ENCODE results near the gene MTMR2. TPM values are rescaled to one million over a fixed set of nuclear protein-coding genes. Genes with fewer than 3 reads are reported as not detected.

Gene MTMR2
- total and polyA plus RNA-seq, 2 experiments from 2014 or later: 26.6 to 52.6 TPM

- Histone ChIP-seq H3K4me2 (no peak overlapping the region), H3K4me3 (no peak overlapping the region), H3K27ac (ENCODE audit: low read depth) (no peak overlapping the region), H3K79me2 (replicated peaks; ENCODE audit: insufficient read depth) (peaks cover 80% of the 10 kb centered on the region), H4K20me1 (replicated peaks; ENCODE audit: insufficient read depth) (peaks cover 28% of the 10 kb centered on the region; the same call in 1 of the 2 replicates), H2AFZ (no peak overlapping the region), H3K9me2 (ENCODE audit: insufficient read depth) (no peaks in the 10 kb centered on the region), H3K27me3 (ENCODE audit: insufficient read depth) (no peaks in the 10 kb centered on the region), H3F3A (replicated peaks; ENCODE audit: low read depth) (no peaks in the 10 kb centered on the region), H3K4me1 (ENCODE audit: insufficient read depth) (peaks cover 8% of the 10 kb centered on the region), H3K36me3 (ENCODE audit: insufficient read depth) (peaks cover 3% of the 10 kb centered on the region; the same call in 1 of the 2 replicates)
- Mint-ChIP-seq H3K36me3 (ENCODE audit: low read depth) (peaks cover 19% of the 10 kb centered on the region), H3K9me3 (no peaks in the 10 kb centered on the region), H3K4me3 (no peak overlapping the region), H3K27me3 (ENCODE audit: insufficient read depth, low read depth, poor library complexity) (no peaks in the 10 kb centered on the region), H3K27ac (no peak overlapping the region), H3K4me1 (peaks cover 25% of the 10 kb centered on the region)
- TF ChIP-seq REST (IDR thresholded peaks at IDR 0.05; ENCODE audit: unreplicated experiment) (no peak), NANOG (IDR thresholded peaks at IDR 0.05; ENCODE audit: borderline replicate concordance) (no peak), EZH2phosphoT487 (IDR thresholded peaks at IDR 0.05; ENCODE audit: unreplicated experiment) (no peak), POLR2AphosphoS5 (IDR thresholded peaks at IDR 0.05; ENCODE audit: low read depth) (no peak), ZNF462 (CRISPR knock-in tag; IDR thresholded peaks at IDR 0.05) (no peak), STAT1 (IDR thresholded peaks at IDR 0.05; ENCODE audit: unreplicated experiment) (no peak), ETS1 (IDR thresholded peaks at IDR 0.05) (no peak), ZNF114 (CRISPR knock-in tag; IDR thresholded peaks at IDR 0.05) (no peak), CREB1 (CRISPR knock-in tag; IDR thresholded peaks at IDR 0.05; ENCODE audit: low read depth) (no peak), EZH2 (IDR thresholded peaks at IDR 0.05; ENCODE audit: low read depth, unreplicated experiment) (no peak), JUNB (IDR thresholded peaks at IDR 0.05; ENCODE audit: unreplicated experiment) (no peak), ZNF331 (CRISPR knock-in tag; IDR thresholded peaks at IDR 0.05; ENCODE audit: low read depth) (no peak)
- TF ChIP-seq, protein P1, sequence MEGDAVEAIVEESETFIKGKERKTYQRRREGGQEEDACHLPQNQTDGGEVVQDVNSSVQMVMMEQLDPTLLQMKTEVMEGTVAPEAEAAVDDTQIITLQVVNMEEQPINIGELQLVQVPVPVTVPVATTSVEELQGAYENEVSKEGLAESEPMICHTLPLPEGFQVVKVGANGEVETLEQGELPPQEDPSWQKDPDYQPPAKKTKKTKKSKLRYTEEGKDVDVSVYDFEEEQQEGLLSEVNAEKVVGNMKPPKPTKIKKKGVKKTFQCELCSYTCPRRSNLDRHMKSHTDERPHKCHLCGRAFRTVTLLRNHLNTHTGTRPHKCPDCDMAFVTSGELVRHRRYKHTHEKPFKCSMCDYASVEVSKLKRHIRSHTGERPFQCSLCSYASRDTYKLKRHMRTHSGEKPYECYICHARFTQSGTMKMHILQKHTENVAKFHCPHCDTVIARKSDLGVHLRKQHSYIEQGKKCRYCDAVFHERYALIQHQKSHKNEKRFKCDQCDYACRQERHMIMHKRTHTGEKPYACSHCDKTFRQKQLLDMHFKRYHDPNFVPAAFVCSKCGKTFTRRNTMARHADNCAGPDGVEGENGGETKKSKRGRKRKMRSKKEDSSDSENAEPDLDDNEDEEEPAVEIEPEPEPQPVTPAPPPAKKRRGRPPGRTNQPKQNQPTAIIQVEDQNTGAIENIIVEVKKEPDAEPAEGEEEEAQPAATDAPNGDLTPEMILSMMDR (conservative IDR thresholded peaks at IDR 0.05; ENCODE audit: low read depth in 2 of 2): no peak
- DNase-seq (ENCODE audit: low spot score) (no peak), ATAC-seq (no peak)
Measured at GRCh38 chr11:95796501-95796900, 127.4 kb downstream of the MTMR2 start.

All from GM23338 (cell line).